GM20431 (cell line): ENCODE results near the gene SPTLC2.
"Not testable (repeated sequence)": the region's sequence is repeated elsewhere in the genome, so short reads cannot be mapped to it uniquely, and the experiment has no call there.

Experiments
- in situ Hi-C: fragments of 300-500 bp; cut with MseI, MboI; formaldehyde crosslinking; loops from one replicate; pipeline ENCODE4 v1.15.0; 2020; ENCODE audit warnings: low sequenced_read_pairs; ENCODE audit not compliant: unreplicated experiment

SPTLC2 gene

DNA sequence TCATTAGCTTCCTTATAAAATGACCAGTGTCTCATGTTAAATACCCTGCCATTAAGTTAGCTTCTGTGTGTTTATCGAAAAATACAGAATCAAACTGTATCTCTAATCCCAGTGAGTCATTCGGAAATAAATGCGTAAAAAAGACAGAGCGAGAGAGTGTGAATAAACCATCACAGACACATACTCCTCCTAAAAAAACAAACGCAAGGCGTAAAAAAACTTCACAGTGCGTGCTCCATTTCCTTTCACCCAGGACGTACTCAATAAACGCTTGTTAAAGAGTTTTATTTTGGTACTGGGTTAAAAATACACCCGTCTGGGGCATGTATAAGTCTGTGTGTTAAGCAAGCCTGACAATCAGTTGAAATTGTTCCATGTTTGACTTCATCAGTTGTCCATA, 59.0 kb downstream of the SPTLC2 start:
- in situ Hi-C loops = no loop called here

DNA sequence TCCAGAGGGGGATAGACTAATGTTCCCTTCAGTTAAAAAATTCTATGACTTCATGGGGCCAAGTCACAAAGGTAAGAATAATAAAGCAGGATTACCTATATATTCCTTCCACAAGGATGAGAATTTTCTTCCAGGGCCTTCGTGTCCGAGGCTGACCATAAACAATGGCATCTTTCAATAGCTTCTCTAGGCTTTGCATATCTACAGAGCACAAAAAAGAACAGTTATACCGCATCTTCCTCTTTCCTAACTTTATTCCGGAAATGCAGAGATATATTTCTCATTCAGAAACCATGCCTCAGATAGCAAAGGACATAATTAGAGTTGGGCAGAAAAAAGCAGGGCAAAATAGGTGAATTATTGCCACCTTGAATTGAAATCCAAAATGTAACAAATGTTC, 59.5 kb downstream of the SPTLC2 start:
- in situ Hi-C loops = no loop called here

DNA sequence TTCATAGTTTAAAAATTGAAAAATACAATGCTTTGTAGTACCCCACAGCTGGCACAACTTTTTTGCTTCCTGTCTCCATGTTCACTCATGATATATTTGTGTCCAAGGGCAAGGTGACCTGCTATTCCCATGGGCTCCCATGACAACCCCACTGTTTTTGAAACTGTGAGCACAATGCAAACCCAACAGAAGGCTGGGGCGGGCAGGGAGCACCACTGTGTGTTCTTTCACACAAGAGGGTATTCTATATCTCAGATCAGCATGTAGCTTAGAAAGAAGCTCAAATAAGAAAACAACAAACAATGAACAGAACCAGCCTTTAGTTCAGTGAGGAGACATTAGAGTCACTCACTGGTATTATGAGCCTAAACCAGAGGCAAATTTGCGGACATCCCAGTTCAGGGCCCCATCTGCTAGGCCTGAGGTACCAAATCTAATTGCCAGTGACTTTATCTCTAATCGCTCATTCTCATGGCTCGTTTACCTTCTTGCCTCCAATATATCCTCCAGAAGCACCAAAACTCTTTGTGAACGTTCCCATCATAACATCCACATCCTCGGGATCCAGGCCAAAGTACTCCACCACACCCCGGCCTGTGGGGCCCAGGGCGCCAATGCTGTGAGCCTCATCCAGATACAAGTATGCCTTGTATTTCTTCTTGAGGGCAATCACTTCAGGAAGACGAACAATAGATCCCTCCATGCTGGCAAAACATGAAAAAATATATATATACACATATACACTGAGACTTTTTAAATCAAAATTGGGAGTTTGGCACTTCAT, 61.4 kb downstream of the SPTLC2 start:
- in situ Hi-C loops = no loop called here

DNA sequence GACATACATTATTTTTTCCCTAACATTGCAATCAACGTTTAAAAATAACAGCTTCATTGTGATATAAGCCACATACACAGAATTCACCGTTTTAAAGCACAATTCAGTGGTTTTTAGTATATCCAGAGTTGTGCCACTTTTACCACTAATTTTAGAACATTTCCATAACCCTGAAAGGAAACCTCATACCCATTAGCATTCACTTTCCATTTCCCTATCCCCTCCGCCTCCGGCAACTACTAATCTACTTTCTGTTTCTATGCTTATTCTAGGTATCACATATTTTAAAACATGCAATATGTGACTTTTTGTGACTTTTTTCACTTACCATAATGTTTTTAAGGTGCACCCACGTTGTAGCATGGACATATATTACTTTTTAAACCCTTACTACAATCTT, 62.2 kb downstream of the SPTLC2 start:
- in situ Hi-C loops = no loop called here

DNA sequence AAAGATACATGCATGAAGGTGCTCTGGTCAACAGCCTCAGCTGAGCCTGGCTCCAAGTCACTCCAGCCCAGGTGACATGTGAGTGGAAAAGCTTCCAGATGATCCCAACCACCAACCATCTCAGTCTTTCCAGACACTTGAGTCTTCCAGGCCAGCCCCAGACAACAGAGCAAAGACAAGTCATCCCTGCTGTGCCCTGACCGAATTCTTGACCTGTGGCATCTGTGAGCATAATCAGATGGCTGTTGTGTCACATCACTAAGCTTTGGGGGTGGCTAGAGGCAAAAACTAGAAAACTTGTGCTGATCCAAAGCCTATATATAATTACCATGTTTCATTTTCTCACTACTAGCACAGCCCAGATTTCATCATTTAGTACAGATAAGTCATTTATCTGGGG, 67.0 kb downstream of the SPTLC2 start:
- in situ Hi-C loops = no loop called here

DNA sequence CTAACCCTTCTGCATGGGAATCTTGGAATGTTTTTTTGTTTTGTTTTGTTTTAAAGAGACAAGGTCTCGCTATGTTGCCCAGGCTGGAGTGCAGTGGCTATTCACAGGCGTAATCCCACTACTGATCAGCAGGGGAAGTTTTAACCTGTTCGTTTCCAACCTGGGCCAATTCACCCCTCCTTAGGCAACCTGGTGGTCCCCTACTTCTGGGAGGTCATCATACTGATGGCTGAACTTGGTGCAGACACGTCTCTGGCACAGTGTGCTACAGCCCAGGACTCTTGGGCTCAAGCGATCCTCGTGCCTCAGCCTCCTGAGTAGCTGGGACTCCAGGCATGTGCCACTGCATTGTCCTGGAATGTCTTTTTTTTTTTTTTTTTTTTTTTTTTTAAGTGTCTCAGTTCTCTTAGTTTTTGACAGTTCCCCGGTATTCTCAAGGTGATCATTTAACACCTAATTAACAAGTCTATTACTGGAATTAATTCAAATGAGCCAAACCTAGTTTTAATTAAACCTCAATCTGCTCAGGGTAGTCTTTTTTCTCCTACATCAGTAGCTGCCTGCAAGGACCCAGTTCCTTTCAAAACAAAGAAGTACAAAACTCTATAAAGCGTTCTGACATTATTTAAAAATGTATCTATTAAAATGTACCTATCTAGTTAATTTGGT, 68.8 kb downstream of the SPTLC2 start:
- in situ Hi-C loops = no loop called here

DNA sequence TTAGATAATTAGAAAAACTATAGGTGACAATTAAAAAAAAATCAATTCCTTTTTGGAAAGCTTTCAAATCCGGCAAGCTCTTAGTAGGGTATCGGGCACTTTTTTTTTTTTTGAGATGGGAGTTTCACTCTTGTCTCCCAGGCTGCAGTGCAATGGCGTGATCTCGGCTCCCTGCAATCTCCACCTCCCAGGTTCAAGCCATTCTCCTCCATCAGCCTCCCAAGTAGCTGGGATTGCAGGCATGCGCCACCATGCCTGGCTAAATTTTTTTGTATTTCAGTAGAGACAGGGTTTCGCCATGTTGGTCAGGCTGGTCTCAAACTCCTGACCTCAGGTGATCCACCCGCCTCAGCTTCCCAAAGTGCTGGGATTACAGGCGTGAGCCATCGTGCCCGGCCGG, 71.3 kb downstream of the SPTLC2 start:
- in situ Hi-C loops = not testable (repeated sequence)

DNA sequence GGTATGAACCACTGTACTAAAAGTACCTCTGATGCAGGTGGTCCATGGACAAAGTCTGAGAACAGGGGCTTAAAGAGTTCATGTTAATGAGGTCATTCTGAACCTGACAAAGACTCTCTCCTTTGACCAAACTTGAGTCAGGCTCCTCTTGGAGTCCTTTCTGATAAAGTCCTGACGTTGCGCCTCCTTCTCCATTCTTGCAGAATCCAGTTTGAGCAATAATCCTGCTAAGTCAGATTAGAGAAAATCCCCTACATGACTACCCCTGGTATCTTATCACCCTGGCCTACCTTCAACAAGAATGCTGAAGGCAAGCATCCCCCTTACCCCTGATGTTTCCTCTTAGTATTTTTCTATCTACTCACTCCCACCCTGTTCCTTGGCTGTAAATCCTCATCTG, 71.9 kb downstream of the SPTLC2 start:
- in situ Hi-C loops = no loop called here

DNA sequence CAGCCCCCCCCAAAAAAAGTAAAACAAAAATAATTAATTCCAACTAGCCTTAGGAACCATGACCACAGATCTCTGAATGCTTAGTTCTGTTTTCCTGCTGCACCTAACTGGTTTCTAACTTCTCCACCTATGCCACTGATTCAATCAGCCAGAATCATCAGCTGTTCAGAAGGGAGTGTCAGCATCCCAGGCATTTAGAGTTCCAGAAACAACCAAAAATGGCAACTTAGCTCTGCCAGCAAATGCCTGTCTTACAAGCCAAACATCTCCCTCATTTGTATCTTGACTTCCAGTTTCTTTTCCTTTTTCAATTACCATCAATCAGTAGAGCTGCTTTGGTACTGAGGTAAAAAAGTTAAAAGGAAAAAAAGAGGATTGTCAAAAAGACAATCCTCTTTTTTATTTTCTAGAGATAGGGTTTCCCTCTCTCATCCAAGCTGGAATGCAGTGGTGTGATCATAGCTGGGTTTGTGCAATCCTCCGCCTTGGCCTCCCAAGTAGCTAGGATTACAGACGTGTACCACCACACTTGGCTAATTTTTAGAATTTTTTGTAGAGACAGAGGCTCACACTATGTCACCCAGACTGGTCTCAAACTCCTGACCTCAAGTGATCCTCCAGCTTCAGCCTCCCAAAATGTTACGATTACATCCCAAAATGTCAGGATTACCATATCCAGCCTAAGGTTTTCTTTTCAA, 72.7 kb downstream of the SPTLC2 start:
- in situ Hi-C loops = no loop called here

DNA sequence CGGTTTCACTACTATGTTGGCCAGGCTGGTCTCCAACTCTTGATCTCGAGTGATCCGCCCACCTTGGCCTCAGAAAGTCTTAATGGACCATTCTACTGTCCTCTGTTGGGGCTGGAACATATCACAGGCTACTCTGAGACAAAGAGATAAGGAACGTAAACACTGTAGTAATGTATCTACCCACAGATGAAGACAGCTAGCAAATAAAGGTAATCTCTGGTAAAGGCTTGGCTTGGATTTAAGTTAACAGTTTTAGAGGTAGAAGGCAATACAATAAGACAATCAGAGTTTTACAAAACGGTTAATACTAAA, 73.2 kb downstream of the SPTLC2 start:
- in situ Hi-C loops = no loop called here

DNA sequence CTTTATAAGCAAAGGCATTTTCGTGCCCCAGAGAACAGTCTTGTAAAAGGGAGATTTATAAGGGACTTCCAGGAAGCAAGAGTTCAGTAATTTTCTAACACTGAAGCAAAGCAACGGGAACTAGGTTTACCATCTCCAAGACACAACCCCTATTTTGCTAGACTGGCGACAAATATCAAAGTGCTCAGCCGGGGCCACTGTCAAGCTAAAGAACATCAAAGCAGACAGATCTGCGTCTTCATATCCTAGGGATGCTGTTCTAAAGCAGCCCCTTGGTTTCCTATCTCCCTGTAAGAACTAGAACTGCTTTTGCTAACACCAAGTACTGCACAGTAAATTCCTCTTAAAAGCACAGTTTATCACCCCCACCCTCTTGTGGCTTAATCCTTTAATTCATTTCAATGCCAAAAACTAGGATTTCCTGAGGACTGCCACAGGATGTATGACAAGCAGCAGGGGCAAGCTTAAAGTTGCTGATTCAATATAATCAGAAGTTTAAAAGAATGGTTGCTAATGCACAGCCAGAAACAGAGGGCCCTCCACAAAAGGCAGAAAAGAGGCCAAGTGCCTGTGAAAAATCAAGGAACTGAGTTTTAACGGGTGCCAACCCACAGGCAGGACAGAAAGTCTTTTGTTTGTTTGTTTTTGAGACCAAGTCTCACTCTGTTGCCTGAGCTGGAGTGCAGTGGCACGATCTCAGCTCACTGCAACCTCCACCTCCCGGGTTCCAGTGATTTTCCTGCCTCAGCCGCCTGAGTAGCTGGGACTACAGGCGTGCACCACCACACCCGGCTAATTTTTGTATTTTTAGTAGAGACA, 73.8 kb downstream of the SPTLC2 start:
- in situ Hi-C loops = no loop called here

DNA sequence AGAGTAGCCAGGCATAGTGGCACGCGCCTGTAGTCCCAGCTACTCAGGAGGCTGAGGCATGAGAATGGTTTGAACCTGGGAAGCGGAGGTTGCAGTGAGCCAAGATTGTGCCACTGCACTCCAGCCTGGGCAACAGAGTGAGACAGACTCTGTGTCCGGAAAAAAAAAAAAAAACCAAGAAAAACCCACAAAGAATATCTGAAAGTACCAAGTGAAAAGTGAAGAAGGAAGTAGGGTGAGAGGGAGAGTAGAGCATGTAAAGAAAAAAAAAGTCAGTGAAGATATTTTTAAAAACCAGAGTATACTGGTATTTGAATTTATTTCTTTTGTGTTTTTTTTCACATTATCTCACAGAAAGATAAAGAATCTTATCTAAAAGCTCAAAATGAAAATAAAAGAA, 74.5 kb downstream of the SPTLC2 start:
- in situ Hi-C loops = no loop called here

DNA sequence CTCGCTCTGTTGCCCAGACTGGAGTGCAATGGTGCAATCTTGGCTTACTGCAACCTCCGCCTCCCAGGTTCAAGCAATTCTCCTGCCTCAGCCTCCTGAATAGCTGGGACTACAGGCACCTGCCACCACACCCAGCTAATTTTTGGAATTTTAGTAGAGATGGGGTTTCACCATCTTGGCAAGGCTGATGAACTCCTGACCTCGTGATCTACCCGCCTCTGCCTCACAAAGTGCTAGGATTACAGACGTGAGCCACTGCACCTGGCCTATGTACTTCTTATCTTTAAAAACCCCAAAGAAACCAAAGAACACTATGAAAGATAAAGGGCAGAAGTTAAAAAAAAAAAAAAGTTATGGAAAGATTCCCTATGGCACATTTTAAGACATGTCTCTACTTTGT, 79.5 kb downstream of the SPTLC2 start:
- in situ Hi-C loops = not testable (repeated sequence)

DNA sequence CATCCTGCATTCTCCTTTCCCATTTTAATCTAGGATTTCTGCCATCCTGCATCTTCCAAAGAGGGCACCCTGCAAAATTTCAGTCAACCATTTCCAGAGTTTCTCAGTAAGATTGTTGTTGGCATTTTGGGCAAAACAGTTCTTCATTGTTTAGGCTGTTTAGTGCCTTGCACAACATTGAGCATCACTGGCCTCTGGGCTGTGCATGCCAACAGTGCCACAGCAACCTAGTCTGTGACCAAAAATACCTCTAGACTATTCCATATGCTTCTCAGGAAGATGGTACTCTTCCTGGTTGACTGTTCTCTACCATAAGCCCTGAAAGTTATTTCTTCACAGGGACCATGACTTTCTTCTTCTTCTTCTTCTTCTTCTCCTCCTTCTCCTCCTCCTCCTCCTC, 85.4 kb downstream of the SPTLC2 start:
- in situ Hi-C loops = no loop called here

DNA sequence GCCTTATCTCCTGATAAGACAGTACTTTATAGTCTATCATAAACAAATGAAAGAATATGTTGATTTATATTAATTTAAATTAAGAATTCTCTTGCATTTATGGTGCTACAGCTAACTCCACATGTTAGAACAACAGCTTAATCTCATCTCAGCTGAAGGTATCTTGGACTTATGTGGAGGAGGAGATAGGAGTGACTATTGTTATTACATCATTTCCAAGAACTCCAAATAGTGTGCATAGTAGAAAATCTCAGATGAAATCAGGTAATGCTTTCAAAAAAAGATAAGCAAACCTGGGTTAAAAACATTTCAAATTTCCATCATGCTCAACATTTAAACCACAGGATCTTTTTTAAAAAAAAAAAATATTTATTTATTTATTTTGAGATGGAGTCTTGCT, 86.5 kb downstream of the SPTLC2 start:
- in situ Hi-C loops = no loop called here

DNA sequence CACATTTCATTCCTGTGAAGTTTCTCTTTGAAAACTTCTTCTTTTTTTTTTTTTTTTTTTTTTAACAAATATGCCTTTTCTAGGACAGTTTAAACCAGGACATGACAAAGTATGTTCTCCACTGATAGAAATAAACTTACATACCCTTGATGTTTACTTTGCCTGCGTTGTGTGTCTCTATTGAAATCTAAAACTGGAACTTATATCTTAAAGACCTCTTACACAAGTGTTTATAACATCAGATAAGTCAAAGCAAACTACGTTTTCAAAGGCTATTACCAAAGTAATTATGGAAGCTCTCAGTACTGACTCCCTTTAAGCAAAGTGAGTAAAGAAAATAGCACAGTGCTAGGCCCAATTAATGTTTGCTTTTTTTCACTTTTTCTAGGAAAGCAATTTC, 87.2 kb downstream of the SPTLC2 start:
- in situ Hi-C loops = no loop called here

DNA sequence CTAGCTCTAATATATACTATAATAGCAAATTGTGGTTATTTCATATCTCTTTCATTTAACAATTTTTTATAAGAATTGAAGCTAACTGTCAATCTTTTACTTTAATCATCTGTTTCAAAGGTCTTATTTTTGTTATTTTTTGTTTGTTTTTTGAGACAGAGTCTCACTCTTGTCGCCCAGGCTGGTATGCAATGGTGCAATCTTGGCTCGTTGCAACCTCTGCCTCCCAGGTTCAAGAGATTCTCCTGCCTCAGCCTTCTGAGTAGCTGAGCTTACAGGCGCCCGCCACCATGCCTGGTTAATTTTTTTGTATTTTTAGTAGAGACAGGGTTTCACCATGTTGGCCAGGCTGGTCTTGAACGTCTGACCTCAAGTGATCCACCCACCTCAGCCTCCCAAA, 87.7 kb downstream of the SPTLC2 start:
- in situ Hi-C loops = not testable (repeated sequence)

DNA sequence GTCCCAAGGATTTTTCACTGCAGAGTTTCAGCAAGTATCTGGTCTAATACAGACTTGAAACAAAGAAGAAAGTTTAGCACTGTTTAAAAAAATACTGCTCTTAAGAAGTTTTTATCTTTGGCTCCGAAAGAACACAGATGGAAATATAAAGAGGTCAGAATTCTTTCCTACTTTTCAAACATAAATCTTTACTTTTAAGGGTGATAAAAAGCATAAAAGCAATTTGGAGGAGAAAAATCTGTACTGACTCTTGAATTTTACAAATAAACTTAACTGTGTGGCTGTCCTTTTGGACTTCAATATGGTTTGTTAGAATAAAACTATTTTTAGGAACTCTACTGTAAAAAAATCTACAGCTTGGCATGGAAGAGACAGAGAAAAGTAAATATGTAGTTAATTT, 90.2 kb downstream of the SPTLC2 start:
- in situ Hi-C loops = no loop called here

DNA sequence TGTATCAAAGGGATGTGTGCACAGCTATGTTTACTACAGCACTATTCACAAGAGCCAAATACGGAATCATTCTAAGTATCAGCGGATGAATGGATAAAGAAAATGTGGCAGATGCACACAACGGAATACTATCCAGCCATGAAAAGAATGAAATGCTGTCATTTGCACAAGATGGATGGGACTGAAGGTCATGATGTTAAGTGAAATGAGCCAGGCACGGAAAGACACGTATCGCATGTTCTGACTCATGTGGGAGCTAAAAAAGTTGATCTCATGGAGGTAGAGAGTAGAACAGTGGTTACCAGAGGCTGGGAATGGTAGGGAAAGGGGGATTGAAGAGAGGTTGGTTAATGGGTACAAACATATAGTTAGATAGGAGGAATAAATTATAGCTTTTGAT, 91.9 kb downstream of the SPTLC2 start:
- in situ Hi-C loops = no loop called here

DNA sequence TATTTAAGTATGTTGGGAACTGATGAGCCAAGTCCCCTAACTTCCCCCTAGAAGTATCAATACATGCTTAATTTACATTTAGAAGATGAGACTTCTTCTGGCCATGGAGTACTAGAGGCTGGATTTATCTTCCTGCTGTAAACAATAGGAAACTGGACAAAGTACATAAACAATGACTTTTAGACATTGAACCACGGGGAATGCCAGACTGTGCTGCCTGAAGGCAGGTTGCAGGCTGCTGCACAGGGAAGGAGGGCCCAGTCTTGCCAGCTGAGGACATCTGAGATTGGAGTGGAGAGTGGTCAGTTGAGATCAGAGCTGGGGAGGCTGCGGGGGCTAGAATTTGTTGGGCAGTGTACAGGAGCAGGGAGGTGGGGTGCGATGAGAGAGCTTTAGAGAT, 93.3 kb downstream of the SPTLC2 start:
- in situ Hi-C loops = no loop called here

DNA sequence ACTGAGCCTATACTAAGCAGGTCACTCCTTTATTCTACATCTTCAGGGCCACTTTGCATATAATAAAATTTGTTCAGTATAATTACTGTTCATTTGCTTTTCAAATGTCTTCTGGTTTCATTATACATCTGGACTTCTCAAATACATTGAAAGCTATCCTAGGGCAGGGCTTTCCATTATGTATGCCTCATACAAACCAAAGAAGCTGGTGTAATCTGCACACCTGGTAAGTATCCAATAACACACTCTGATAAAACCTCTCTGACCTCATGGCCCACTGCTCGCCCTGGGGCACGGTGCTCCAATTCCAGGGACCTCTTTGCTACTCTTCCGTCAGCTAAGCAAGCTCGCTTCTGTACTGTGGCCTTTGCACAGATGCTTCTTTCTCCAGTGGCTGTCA, 95.9 kb downstream of the SPTLC2 start:
- in situ Hi-C loops = no loop called here
